DND-41 (cell line): ENCODE data around the gene PDZRN4.

Source experiments
- ATAC-seq: fragments of 200-7000 bp; cut with Tn5 transposase; 3 replicates; pipeline ENCODE4 v1.9.1; 2021; ENCODE audit warnings: low read depth; ENCODE audit not compliant: insufficient read depth
- DNase-seq: peaks from one replicate; pipeline ENCODE4 v3.0.0-alpha.2; 2020
- H2AFZ ChIP-seq: 2 replicates; pipeline ENCODE4 v1.6.0; 2012; ENCODE audit warnings: low read depth, low read length
- H3K27ac ChIP-seq: 2 replicates; pipeline ENCODE4 v1.5.1; 2012; ENCODE audit warnings: low read length, inconsistent platforms
- H3K27me3 ChIP-seq: fragments of 200-600 bp; sonication (generic); 2 replicates; pipeline ENCODE4 v1.6.0; 2012; ENCODE audit warnings: low read length, mild to moderate bottlenecking, inconsistent platforms; ENCODE audit not compliant: insufficient read depth, poor library complexity
- H3K36me3 ChIP-seq: 2 replicates; pipeline ENCODE4 v1.5.1; 2012; ENCODE audit warnings: low read length, inconsistent platforms; ENCODE audit not compliant: insufficient read depth
- H3K4me1 ChIP-seq: 2 replicates; pipeline ENCODE4 v1.5.1; 2012; ENCODE audit warnings: mild to moderate bottlenecking, low read length; ENCODE audit not compliant: insufficient read depth
- H3K4me2 ChIP-seq: 2 replicates; pipeline ENCODE4 v1.6.0; 2012; ENCODE audit warnings: mild to moderate bottlenecking, moderate library complexity, low read length, inconsistent platforms; ENCODE audit not compliant: insufficient read depth
- H3K4me3 ChIP-seq, 2 experiments: fragments of 200-600 bp in 1 of 2; shearing (Covaris generic) in 1 of 2; 2 replicates each; pipeline ENCODE4 v1.5.1; 2012 to 2016; ENCODE audit warnings: inconsistent platforms in 2 of 2, low read length in 2 of 2, mild to moderate bottlenecking in 2 of 2, low read depth in 1 of 2, moderate library complexity in 1 of 2
- H3K79me2 ChIP-seq: 2 replicates; pipeline ENCODE4 v1.6.0; 2012; ENCODE audit warnings: low read length, inconsistent platforms; ENCODE audit not compliant: insufficient read depth
- H3K9ac ChIP-seq: 2 replicates; pipeline ENCODE4 v1.6.0; 2012; ENCODE audit warnings: low read depth, mild to moderate bottlenecking, inconsistent platforms, low read length, moderate library complexity
- H3K9me3 ChIP-seq: 2 replicates; pipeline ENCODE4 v1.5.1; 2012; ENCODE audit warnings: low read length, moderate library complexity, mild to moderate bottlenecking, inconsistent platforms; ENCODE audit not compliant: insufficient read depth, severe bottlenecking
- H4K20me1 ChIP-seq: 2 replicates; pipeline ENCODE4 v1.6.0; 2012; ENCODE audit warnings: low read length; ENCODE audit not compliant: insufficient read depth
- EZH2 ChIP-seq: IDR thresholded peaks from 3 replicates; pipeline ENCODE4 v1.6.1; 2012; ENCODE audit warnings: borderline replicate concordance, low read depth, mild to moderate bottlenecking, moderate library complexity, low read length, inconsistent platforms; ENCODE audit not compliant: severe bottlenecking
- TF ChIP-seq, protein P1 (sequence below): IDR thresholded peaks from 2 replicates; pipeline ENCODE4 v1.5.1; 2012; ENCODE audit warnings: borderline replicate concordance, low read length, moderate library complexity, mild to moderate bottlenecking; ENCODE audit not compliant: poor library complexity, severe bottlenecking; ENCODE audit errors: extremely low read depth

The PDZRN4 gene

DNA sequence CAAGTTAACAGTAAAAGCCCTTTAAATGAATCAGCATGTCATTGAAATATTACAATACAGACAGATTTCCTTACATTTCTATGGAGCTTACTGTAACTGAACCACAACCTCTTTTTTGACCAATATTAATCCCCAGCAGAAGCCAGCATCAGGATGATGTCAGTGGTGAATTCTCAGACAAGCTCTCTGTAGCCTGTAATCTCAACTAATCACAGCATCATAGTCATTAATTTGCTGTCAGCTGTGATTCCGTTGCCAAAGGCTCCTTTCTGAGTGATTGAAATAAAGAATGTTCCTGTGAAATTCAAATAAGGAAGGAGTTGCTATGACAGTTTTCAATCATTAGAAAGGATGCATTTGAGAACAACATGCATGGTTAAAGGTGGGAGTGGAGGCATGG is 323.1 kb downstream of the PDZRN4 start:
- Histone ChIP-seq H3K79me2 (no peaks in the 10 kb centered on the region), H3K9me3 (no peaks in the 10 kb centered on the region), H3K4me1 (no peaks in the 10 kb centered on the region), H3K36me3 (no peaks in the 10 kb centered on the region), H3K4me2 (no peak overlapping the region), H2AFZ (no peak overlapping the region), H4K20me1 (no peaks in the 10 kb centered on the region), H3K9ac (no peak overlapping the region), H3K27me3 (no peaks in the 10 kb centered on the region), H3K4me3 (no peak overlapping the region), H3K27ac (no peak overlapping the region)
- ATAC-seq (no peak), DNase-seq (no peak)
- no peak for TF ChIP-seq EZH2
- TF ChIP-seq, protein P1, sequence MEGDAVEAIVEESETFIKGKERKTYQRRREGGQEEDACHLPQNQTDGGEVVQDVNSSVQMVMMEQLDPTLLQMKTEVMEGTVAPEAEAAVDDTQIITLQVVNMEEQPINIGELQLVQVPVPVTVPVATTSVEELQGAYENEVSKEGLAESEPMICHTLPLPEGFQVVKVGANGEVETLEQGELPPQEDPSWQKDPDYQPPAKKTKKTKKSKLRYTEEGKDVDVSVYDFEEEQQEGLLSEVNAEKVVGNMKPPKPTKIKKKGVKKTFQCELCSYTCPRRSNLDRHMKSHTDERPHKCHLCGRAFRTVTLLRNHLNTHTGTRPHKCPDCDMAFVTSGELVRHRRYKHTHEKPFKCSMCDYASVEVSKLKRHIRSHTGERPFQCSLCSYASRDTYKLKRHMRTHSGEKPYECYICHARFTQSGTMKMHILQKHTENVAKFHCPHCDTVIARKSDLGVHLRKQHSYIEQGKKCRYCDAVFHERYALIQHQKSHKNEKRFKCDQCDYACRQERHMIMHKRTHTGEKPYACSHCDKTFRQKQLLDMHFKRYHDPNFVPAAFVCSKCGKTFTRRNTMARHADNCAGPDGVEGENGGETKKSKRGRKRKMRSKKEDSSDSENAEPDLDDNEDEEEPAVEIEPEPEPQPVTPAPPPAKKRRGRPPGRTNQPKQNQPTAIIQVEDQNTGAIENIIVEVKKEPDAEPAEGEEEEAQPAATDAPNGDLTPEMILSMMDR: no peak

DNA sequence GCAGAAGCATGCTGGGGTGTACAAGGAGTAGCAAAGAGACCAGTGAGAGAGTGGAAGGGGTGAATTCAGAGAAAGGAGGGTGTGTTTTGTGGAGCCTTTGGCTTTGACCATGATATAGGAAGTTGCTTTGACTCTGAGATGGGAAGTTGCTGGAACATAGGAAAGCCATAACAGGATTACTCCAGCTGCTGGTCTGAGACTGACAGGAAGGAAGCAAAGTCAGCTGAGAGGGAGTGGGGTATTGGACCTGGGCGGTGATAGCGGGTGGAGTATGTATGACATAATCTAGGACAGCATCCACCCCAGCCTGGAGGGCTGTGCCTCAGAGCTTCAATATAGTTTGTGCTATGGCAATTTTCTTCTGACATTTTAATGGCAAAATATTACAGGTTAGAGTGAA is 324.4 kb downstream of the PDZRN4 start:
- no peaks in the 10 kb centered on the region for H3K27me3 ChIP-seq
- DNase-seq (no peak), ATAC-seq (no peak)
- H3K79me2 ChIP-seq: no peaks in the 10 kb centered on the region
- H3K4me2 ChIP-seq: no peak overlapping the region
- no peaks in the 10 kb centered on the region for H3K36me3 ChIP-seq
- H3K27ac ChIP-seq: no peak overlapping the region
- H3K4me1 ChIP-seq: no peaks in the 10 kb centered on the region
- no peak overlapping the region for H2AFZ ChIP-seq
- no peak overlapping the region for H3K4me3 ChIP-seq
- no peaks in the 10 kb centered on the region for H3K9me3 ChIP-seq
- no peak for TF ChIP-seq EZH2
- TF ChIP-seq, protein P1: no peak
- no peak overlapping the region for H3K9ac ChIP-seq
- no peaks in the 10 kb centered on the region for H4K20me1 ChIP-seq

DNA sequence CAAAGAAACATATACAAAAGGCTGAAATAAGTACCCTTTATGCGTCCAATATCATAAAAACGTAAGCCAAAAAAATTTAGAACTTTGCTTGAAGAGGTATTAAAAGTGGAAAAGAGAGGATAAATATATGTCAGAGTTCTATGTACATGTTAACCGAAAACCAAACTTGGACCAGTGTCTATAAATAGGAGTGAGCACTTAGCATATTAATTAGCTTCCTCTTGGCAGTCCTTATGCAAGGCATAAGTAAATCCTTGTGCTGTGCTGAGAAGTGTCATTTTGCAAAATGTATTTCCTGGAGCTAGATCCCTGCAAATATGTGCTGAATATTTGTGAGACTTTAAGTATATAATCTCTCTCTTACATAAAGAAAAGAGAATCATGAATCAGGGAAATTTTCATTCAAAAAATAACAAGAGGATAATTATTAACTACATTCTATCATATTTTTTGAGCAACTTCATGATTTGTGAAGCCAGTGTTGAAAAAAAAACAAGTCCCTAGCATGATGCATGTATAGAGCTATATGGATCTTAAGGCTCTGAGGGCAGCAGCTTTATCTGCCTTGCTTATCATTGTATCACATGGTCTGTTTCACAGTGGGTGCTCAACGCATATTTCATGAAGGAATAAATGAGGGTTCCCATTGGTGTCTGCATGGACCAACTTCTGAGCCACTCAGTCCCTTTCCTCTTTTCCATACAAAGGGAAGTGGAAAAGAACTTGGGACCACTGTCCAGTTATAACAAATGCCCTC is 326.1 kb downstream of the PDZRN4 start:
- ATAC-seq (no peak), DNase-seq (no peak)
- H3K4me3 ChIP-seq: no peak overlapping the region
- H3K9me3 ChIP-seq: no peaks in the 10 kb centered on the region
- no peak overlapping the region for H3K4me2 ChIP-seq
- no peaks in the 10 kb centered on the region for H3K79me2 ChIP-seq
- TF ChIP-seq, protein P1: no peak
- TF ChIP-seq EZH2: no peak
- no peaks in the 10 kb centered on the region for H3K4me1 ChIP-seq
- no peaks in the 10 kb centered on the region for H4K20me1 ChIP-seq
- H2AFZ ChIP-seq: no peak overlapping the region
- H3K9ac ChIP-seq: no peak overlapping the region
- H3K36me3 ChIP-seq: no peaks in the 10 kb centered on the region
- no peak overlapping the region for H3K27ac ChIP-seq
- no peaks in the 10 kb centered on the region for H3K27me3 ChIP-seq
